GM18907 (cell line): Measurements from ENCODE around the gene PAQR4.

ENCODE experiments used
- ATAC-seq: cut with Tn5 transposase; IDR thresholded peaks from one replicate; pipeline ENCODE4 v1.9.1; 2021; ENCODE audit warnings: mild to moderate bottlenecking, moderate library complexity; ENCODE audit not compliant: unreplicated experiment

PAQR4 gene

DNA sequence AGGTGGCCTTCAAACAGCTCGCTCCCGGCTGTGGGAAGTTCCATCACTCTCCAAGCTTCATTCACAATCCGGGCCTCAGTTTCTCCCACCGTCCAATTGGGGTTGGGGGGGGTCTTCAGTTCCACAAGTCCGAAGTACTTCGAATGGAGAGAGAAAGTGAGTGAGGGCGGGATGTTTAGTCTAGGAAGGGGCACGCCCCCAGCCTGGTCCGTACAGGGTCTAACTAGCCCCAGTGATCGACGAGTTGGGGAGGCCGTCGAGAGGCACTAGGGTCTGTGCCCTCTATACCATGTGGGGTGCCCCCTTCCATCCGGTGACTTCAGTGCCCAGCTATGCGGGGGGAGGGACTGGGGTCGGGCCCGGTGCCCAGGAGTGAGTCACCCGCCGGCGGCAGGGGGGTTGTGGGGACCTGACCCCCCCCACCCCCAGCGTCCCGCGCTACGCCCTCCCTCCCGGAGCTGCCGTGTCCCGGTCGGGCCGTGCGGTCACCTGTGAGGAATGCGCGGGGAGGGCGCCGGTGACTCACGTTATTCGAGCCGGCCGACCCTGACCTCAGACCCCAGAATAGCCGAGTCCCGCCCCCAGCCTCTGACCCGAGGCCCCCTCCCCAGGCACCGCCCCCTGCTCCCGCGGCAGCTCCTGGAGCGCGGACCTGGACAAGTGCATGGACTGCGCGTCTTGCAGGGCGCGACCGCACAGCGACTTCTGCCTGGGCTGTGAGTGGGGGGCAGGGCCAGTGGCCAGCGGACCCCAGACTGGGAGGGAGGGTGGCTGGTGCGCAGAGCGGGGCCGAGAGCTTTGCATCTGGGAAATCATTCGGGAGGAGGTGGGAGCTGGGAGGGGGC lies 51.7 kb downstream of the PAQR4 start:
- no peak for ATAC-seq

DNA sequence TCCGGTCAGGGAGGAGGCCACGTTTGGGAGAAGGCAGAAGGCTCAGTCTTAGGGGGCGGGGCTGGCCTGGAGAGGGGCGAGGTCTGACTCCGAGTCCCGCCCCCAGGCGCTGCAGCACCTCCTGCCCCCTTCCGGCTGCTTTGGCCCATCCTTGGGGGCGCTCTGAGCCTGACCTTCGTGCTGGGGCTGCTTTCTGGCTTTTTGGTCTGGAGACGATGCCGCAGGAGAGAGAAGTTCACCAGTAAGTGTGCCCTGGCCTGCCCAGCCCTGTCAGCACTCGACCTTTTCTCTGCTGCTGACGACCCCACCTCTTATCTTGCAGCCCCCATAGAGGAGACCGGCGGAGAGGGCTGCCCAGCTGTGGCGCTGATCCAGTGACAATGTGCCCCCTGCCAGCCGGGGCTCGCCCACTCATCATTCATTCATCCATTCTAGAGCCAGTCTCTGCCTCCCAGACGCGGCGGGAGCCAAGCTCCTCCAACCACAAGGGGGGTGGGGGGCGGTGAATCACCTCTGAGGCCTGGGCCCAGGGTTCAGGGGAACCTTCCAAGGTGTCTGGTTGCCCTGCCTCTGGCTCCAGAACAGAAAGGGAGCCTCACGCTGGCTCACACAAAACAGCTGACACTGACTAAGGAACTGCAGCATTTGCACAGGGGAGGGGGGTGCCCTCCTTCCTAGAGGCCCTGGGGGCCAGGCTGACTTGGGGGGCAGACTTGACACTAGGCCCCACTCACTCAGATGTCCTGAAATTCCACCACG lies 52.5 kb downstream of the PAQR4 start:
- no peak for ATAC-seq

DNA sequence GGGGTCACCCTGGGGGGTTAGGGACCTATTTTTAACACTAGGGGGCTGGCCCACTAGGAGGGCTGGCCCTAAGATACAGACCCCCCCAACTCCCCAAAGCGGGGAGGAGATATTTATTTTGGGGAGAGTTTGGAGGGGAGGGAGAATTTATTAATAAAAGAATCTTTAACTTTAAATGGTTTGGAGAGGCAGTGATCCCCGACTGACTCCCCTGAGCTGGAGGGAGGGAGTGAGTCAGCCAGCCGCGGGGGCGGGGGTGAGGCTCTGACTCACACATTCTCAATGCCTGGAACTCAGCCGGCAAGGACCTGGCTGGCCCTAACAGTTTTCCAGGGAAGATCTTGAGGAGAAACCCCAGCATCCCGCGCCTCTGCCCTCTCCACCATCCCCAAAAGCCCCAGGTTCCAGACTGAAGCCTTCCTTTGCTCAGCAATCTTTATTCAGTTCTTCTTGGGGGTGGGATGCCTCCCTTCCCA lies 53.1 kb downstream of the PAQR4 start:
- ATAC-seq, result no peak

GRCh38 chr16:3022684-3023414 lies 53.7 kb downstream of the PAQR4 start:
- ATAC-seq, result no peak
